ENCODE data around the gene AOX1.

DNA sequence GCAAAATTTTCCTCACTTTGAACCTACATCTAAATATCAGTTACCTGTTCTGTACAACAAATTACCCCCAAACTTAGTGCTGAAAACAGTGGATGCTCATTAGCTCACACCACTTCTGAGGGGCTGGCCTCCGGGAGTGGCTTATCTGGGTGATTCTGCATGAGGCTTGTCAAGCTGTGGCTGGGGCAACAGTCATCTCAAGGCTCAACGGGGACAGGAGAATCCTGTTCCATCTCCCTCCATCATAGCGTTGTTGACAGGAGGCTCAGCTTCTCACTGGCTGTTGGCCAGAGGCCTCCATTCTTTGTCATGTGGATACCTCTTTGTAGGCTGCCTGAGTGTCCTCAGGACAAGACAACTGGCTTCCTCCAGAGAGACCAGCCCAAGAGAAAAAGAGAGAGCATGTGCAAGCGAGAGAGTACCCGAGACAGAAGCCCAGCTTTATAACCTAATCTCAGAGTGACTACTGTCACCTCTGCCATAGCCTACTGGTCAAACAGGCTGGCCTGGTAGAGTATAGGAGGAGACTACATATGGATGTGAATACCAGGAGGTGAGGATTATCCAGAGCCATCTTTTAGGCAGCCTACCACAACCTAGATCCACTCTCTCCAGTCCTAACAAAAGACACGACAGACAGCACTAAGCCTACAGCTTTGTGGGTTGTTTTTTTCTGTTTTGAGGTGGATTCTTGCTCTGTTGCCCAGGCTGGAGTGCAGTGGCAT, 79.1 kb downstream of the AOX1 start:
- TF ChIP-seq PAX5 (IDR thresholded peaks at IDR 0.05; ENCODE audit: insufficient read depth, low read length, severe bottlenecking): no peak
- no peak for TF ChIP-seq POLR2A (IDR thresholded peaks at IDR 0.05; ENCODE audit: low read depth, low read length)
- no peak for TF ChIP-seq TAF1 (IDR thresholded peaks at IDR 0.05; ENCODE audit: low read depth, low read length)
- TF ChIP-seq POLR2AphosphoS5 (IDR thresholded peaks at IDR 0.05; ENCODE audit: low read depth, low read length): no peak
- no peak for TF ChIP-seq POU2F2 (IDR thresholded peaks at IDR 0.05; ENCODE audit: low read depth, low read length)
- no peak for TF ChIP-seq SPI1 (IDR thresholded peaks at IDR 0.05; ENCODE audit: low read depth, low read length)

Data from GM12891 (cell line).